Peyer's patch (tissue), 4 donors: ENCODE data around the gene DDX20.

Experiments
- CTCF ChIP-seq, 6 experiments: fragments of 450-650 bp in 4 of 6; fragments of 200-600 bp in 2 of 6; sonication (generic) in 1 of 6; IDR thresholded peaks; one replicate each; pipeline ENCODE4 v1.5.1; 2017 to 2019; ENCODE audit warnings: antibody characterized with exemption in 6 of 6, mild to moderate bottlenecking in 3 of 6, moderate library complexity in 1 of 6
- POLR2A ChIP-seq, 2 donors: fragments of 450-650 bp; IDR thresholded peaks; one replicate each; pipeline ENCODE4 v1.5.1; 2017; ENCODE audit warnings: antibody characterized with exemption in 2 of 2, mild to moderate bottlenecking in 2 of 2, moderate library complexity in 2 of 2

- TF ChIP-seq CTCF (IDR thresholded peaks at IDR 0.05) (no peak), POLR2A (IDR thresholded peaks at IDR 0.05) (no peak)
Measured at GRCh38 chr1:111720274-111720976, 35.3 kb upstream of the DDX20 start.
